Stimulated activated CD8-positive, alpha-beta memory T cell treated with anti-CD3 and anti-CD28 coated beads, Interleukin-4, amount 100 ng/mL, for 4 hours (primary cell): ENCODE data around the gene CLEC2L.

Experiments
- DNase-seq, 2 donors: peaks; one replicate each; pipeline ENCODE4 v3.0.0-alpha.2; 2020; ENCODE audit warnings: low read depth in 2 of 2, low spot score in 1 of 2

CLEC2L gene

GRCh38 chr7:139522830-139523198 is 671 bp upstream of the CLEC2L start:
- DNase-seq = no peak

GRCh38 chr7:139523968-139524815 is 707 bp downstream of the CLEC2L start:
- no peak for DNase-seq

- DNase-seq = no peak
These were observed 1.8 kb downstream of the CLEC2L start for GRCh38 chr7:139525239-139525638.

GRCh38 chr7:139525750-139526149 is 2.3 kb downstream of the CLEC2L start:
- DNase-seq = no peak

- no peak for DNase-seq
These were observed 3.4 kb downstream of the CLEC2L start for GRCh38 chr7:139526578-139527544.

GRCh38 chr7:139531094-139531493 is 7.6 kb downstream of the CLEC2L start:
- DNase-seq = no peak

- no peak for DNase-seq
These were observed 9.2 kb downstream of the CLEC2L start for GRCh38 chr7:139532636-139533155.

- no peak for DNase-seq
These were observed 10.6 kb downstream of the CLEC2L start for GRCh38 chr7:139534096-139534495.

- no peak for DNase-seq
These were observed 11.6 kb downstream of the CLEC2L start for GRCh38 chr7:139534966-139535651.

- DNase-seq = no peak
These were observed 12.7 kb downstream of the CLEC2L start for GRCh38 chr7:139536152-139536551.

GRCh38 chr7:139538881-139539635 is 15.6 kb downstream of the CLEC2L start:
- no peak for DNase-seq

- DNase-seq = no peak
These were observed 16.7 kb downstream of the CLEC2L start for GRCh38 chr7:139540203-139540602.

GRCh38 chr7:139541600-139542307 is 18.3 kb downstream of the CLEC2L start:
- no peak for DNase-seq

GRCh38 chr7:139542308-139543151 is 19.0 kb downstream of the CLEC2L start:
- no peak for DNase-seq

GRCh38 chr7:139543801-139544603 is 20.5 kb downstream of the CLEC2L start:
- no peak for DNase-seq

GRCh38 chr7:139544645-139545044 is 21.2 kb downstream of the CLEC2L start:
- DNase-seq = no peak

GRCh38 chr7:139548302-139549028 is 25.0 kb downstream of the CLEC2L start:
- DNase-seq = no peak
